GM12873 (cell line): Measurements from ENCODE around the gene FRAS1.

ENCODE experiments used
- TF ChIP-seq, protein P1 (sequence below): IDR thresholded peaks from 2 replicates; pipeline ENCODE4 v1.5.1; 2012; ENCODE audit warnings: low read depth, mild to moderate bottlenecking, moderate library complexity, low read length, control low read depth; ENCODE audit not compliant: insufficient read depth; ENCODE audit errors: missing control alignments

The FRAS1 gene

DNA sequence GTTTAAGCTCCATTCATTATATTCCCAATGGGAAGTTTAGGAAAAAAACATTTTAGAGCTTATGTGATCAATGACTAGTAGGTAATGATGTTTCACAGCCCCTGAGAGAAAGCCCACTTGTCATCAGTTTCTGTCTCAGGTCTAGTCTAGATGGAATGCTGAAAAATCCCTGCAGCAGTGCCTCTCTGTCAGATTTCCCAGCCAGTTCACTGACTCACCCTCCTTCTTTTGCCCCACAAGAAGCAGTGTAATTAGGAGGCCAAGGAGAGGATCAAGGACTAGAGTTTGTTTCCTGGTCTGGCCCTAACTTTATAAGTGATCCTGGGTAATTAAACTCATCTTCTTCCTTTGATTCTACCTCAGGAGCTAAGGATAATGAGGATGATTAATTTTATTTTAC is 375.8 kb downstream of the FRAS1 start:
- TF ChIP-seq, protein P1, sequence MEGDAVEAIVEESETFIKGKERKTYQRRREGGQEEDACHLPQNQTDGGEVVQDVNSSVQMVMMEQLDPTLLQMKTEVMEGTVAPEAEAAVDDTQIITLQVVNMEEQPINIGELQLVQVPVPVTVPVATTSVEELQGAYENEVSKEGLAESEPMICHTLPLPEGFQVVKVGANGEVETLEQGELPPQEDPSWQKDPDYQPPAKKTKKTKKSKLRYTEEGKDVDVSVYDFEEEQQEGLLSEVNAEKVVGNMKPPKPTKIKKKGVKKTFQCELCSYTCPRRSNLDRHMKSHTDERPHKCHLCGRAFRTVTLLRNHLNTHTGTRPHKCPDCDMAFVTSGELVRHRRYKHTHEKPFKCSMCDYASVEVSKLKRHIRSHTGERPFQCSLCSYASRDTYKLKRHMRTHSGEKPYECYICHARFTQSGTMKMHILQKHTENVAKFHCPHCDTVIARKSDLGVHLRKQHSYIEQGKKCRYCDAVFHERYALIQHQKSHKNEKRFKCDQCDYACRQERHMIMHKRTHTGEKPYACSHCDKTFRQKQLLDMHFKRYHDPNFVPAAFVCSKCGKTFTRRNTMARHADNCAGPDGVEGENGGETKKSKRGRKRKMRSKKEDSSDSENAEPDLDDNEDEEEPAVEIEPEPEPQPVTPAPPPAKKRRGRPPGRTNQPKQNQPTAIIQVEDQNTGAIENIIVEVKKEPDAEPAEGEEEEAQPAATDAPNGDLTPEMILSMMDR = no peak

- TF ChIP-seq, protein P1 = no peak
Measured at GRCh38 chr4:78437608-78438088, 380.5 kb downstream of the FRAS1 start.

DNA sequence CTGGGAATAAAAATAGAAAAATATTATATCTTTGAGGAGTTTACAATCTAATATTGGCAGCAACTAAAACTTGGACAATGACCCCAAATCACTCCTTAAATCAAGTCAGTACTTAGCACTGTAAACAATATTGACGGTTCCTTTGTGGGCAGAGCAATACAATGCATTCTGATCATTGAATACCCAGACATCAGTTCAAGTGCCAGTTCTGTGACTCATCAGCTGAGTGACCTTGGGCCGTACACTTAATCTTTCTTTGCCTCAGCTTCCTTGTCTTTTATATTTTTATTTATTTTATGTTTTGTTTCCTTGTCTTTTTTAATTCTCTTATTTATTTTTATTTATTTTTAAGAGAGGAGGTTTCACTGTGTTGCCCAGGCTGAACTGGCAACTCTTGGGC is 382.2 kb downstream of the FRAS1 start:
- TF ChIP-seq, protein P1 = no peak

GRCh38 chr4:78441756-78442155 is 384.6 kb downstream of the FRAS1 start:
- TF ChIP-seq, protein P1 = no peak

GRCh38 chr4:78446619-78447018 is 389.5 kb downstream of the FRAS1 start:
- TF ChIP-seq, protein P1 = no peak

GRCh38 chr4:78451407-78451806 is 394.3 kb downstream of the FRAS1 start:
- TF ChIP-seq, protein P1 = no peak

DNA sequence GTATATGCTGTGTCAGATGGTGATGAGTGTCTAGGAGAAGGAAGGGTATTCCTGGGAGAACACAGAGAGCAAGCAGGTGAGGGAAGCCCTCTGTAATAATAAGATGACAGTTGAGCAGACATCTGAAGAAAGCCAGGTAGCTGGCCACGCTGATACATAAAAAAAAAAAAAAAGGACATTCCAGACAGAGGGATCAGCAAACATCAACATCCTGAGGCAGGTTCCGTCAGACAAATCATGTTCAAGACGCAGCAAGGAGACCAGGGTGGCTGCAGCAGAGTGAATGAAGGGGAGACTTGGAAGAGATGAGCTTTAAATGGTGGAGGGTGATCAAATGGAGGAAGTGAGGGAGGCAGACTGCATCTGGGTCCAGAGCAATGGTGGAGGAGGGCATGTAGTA is 396.9 kb downstream of the FRAS1 start:
- TF ChIP-seq, protein P1 = no peak

- TF ChIP-seq, protein P1 = no peak
Measured at GRCh38 chr4:78457751-78458150, 400.6 kb downstream of the FRAS1 start.
